Uterus (tissue), 4 donors: ENCODE measurements around the gene SSBP3. TPM values are rescaled to one million over a fixed set of nuclear protein-coding genes. Genes with fewer than 3 reads are reported as not detected.

Experiments used
- DNase-seq, 2 donors: peaks; one replicate each; pipeline ENCODE4 v3.0.0-alpha.2; 2019 to 2020
- H3K27ac ChIP-seq, 2 donors: fragments of 200-600 bp; sonication (generic); 1 replicate in 1 of 2; 2 replicates in 1 of 2; pipeline ENCODE4 v1.5.1; 2016 to 2018
- H3K27me3 ChIP-seq, 2 donors: fragments of 200-600 bp; sonication (generic); one replicate each; pipeline ENCODE4 v1.5.1; 2018 to 2019; ENCODE audit warnings: control low read depth in 1 of 2
- H3K36me3 ChIP-seq, 2 donors: fragments of 200-600 bp; sonication (generic); one replicate each; pipeline ENCODE4 v1.5.1; 2019; ENCODE audit warnings: control low read depth in 1 of 2
- H3K4me1 ChIP-seq, 2 donors: fragments of 200-600 bp; sonication (generic); one replicate each; pipeline ENCODE4 v1.5.1; 2018 to 2019; ENCODE audit warnings: control low read depth in 1 of 2
- H3K4me3 ChIP-seq, 2 donors: fragments of 200-600 bp; sonication (generic); 1 replicate in 1 of 2; 2 replicates in 1 of 2; pipeline ENCODE4 v1.5.1; 2018 to 2019; ENCODE audit warnings: mild to moderate bottlenecking in 1 of 2
- H3K9me3 ChIP-seq, 2 donors: fragments of 200-600 bp; sonication (generic); one replicate each; pipeline ENCODE4 v1.5.1; 2019; ENCODE audit warnings: control low read depth in 1 of 2
- CTCF ChIP-seq, 4 experiments: fragments of 200-600 bp in 2 of 4; fragments of 450-650 bp in 2 of 4; sonication (generic) in 2 of 4; IDR thresholded peaks; one replicate each; pipeline ENCODE4 v1.5.1; 2016 to 2019; ENCODE audit warnings: antibody characterized with exemption in 4 of 4, mild to moderate bottlenecking in 2 of 4, moderate library complexity in 1 of 4
- POLR2A ChIP-seq, 2 donors: fragments of 450-650 bp; IDR thresholded peaks; one replicate each; pipeline ENCODE4 v1.6.1; 2016; ENCODE audit warnings: antibody characterized with exemption in 2 of 2, mild to moderate bottlenecking in 1 of 2, moderate library complexity in 1 of 2
- intact Hi-C: fragments of 100-400 bp; cut with DNase I; formaldehyde crosslinking; loops from one replicate; pipeline ENCODE4 v1.15.1; 2023; ENCODE audit warnings: low total_unique reads
- total RNA-seq, 4 donors: library from RNA; depleted of rRNA in 3 of 4; stranded (reverse); fragments of >200 nt in 3 of 4; gene quantifications; one replicate each; pipeline versions ENCODE4 v1.1.0 to v1.2.4, GENCODE V29; 2014 to 2023
- donor health status: DM: yes; HTN: yes; CAD: no.

SSBP3 gene
- total RNA-seq, 4 donors from 2014 or later = 19.7 to 125 (median 31.4) TPM

DNA sequence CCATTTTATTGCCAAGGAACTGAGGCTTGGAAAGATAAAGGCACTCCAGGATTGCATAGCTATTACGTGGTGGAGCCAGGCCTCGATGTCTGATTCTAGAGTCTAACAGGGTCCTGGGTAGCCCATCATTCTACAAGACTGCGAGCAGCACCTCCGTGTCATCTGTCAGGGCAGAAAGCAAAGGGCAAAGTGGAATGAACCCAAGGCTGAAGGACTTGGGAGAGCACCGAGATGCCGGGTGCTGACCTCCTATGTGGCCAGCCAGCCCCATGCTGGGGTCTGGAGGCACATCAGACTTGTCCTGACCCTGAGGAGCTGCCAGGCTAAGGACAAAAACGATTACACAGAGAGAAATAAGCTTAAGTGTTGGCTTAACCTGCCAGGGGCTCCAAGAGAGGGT is 143.9 kb downstream of the SSBP3 start:
- Histone ChIP-seq H3K27me3 (no peaks in the 10 kb centered on the region), H3K4me1 (peaks cover 0 to 3% of the 10 kb centered on the region in 2 donors), H3K9me3 (no peaks in the 10 kb centered on the region), H3K27ac (no peak overlapping the region), H3K4me3 (no peak overlapping the region), H3K36me3 (no peaks in the 10 kb centered on the region)
- no peak for DNase-seq
- TF ChIP-seq POLR2A (IDR thresholded peaks at IDR 0.05) (no peak), CTCF (IDR thresholded peaks at IDR 0.05) (no peak)
- intact Hi-C loops = loop anchor here (10.0 kb wide), 1 partner anchor 137 kb away; no protein-coding TSS in a partner anchor

DNA sequence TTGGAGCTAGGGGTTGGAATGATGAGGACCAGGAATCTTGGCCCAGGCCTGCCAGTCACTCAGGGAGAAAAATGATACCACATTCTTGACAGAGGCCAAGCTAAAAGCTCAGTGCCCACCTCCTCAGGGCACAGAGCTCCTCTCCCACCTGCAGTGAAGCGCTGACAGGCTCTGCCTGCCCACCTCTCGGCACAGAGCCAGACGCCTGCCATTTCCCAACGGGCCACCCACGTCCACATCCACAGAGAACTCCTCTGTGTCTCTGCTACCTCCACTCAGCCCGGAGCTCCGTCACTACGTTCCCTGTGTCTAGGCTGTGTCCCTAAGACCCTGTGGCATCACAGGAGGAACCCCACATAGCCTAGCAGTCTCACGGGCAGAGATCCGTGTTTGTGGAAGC is 145.4 kb downstream of the SSBP3 start:
- TF ChIP-seq POLR2A (IDR thresholded peaks at IDR 0.05) (no peak), CTCF (IDR thresholded peaks at IDR 0.05) (no peak)
- H3K4me1 ChIP-seq = peaks cover 0 to 3% of the 10 kb centered on the region in 2 donors
- intact Hi-C loops = loop anchor here (10.0 kb wide), 1 partner anchor 136 kb away; no protein-coding TSS in a partner anchor
- H3K36me3 ChIP-seq = no peaks in the 10 kb centered on the region
- H3K4me3 ChIP-seq = no peak overlapping the region
- no peaks in the 10 kb centered on the region for H3K27me3 ChIP-seq
- H3K27ac ChIP-seq = no peak overlapping the region
- no peak for DNase-seq
- no peaks in the 10 kb centered on the region for H3K9me3 ChIP-seq

DNA sequence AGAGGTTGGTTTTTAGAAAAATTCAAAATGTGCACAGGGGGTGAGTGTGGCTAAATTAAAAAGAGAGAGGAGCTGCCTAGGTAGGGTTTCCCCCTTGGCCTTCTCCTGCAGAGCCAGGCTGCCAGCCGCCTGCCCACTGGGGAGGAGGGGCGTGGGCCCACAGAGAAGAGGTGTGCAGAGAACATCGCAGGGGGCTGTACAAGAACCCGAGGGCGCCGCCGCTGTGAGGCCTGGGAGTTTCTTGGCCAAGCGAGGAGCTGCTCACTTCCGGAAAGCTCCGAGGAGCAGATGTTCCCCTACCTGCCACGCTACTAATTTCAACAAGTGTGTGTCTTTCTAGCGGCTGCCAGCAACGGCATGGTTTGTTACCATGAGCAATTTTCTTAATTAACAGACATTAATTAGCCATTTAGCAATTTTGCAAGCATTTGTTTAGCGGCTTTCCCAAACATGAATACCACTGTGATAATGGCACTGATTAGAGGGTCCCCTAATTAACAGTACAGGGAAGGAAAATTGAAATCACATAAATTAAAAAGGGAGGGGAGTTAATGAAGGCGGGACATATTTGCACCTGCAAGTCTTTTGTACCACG is 146.6 kb downstream of the SSBP3 start:
- no peaks in the 10 kb centered on the region for H3K36me3 ChIP-seq
- H3K27ac ChIP-seq = no peak overlapping the region
- no peaks in the 10 kb centered on the region for H3K27me3 ChIP-seq
- DNase-seq = no peak
- H3K4me3 ChIP-seq = no peak overlapping the region
- H3K9me3 ChIP-seq = no peaks in the 10 kb centered on the region
- intact Hi-C loops = loop anchor here (10.0 kb wide), 1 partner anchor 135 kb away; no protein-coding TSS in a partner anchor
- TF ChIP-seq POLR2A (IDR thresholded peaks at IDR 0.05) (no peak), CTCF (IDR thresholded peaks at IDR 0.05) (no peak)
- peaks cover 0 to 4% of the 10 kb centered on the region in 2 donors for H3K4me1 ChIP-seq

DNA sequence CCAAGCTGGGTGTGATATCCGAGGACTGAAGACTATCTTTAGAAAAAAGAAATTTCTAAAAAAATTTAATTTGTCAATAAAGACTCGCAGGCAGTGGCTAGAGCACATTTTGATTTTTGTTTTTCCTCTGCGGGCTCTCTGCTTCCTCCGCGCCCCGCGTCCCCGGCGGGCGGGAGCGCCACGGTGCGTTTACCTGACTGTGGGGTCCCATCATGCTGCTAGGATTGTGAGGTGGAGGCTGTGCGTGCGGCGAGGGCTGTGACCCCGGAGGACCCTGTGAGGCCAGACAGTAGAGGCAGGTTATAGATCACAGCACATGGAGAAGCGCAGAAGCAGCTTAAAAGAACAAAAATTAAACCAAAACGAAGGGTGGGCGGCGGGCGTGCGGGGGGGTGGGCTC is 148.3 kb downstream of the SSBP3 start:
- Histone ChIP-seq H3K27ac (no peak overlapping the region), H3K36me3 (no peaks in the 10 kb centered on the region), H3K9me3 (no peaks in the 10 kb centered on the region), H3K4me1 (peaks cover 0 to 9% of the 10 kb centered on the region in 2 donors), H3K4me3 (no peak overlapping the region), H3K27me3 (no peaks in the 10 kb centered on the region)
- no peak for DNase-seq
- intact Hi-C loops = no loop called here
- TF ChIP-seq CTCF (IDR thresholded peaks at IDR 0.05) = no peak

DNA sequence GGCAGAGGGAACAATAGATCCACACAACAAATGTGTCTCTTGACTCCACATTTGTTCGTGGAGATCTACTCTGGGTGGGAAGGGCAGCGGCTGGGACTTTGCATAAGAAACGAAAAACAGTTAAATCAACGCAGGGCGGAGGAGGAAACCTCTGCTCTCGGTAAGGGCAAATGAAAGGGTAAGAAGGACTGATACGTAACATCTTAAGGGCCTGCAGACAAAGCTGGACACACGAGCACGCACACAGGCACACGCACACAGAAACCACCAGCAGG is 148.9 kb downstream of the SSBP3 start:
- H3K9me3 ChIP-seq = no peaks in the 10 kb centered on the region
- no peak for DNase-seq
- no peak overlapping the region for H3K4me3 ChIP-seq
- no peaks in the 10 kb centered on the region for H3K27me3 ChIP-seq
- intact Hi-C loops = no loop called here
- no peak for TF ChIP-seq CTCF (IDR thresholded peaks at IDR 0.05)
- no peak for TF ChIP-seq POLR2A (IDR thresholded peaks at IDR 0.05)
- H3K36me3 ChIP-seq = no peaks in the 10 kb centered on the region
- no peak overlapping the region for H3K27ac ChIP-seq
- peaks cover 0 to 9% of the 10 kb centered on the region in 2 donors for H3K4me1 ChIP-seq
